GM21447 (cell line): ENCODE data around the gene NTF4.
A peak's percentile ranks its signal among the peaks of the same experiment; 100 is the strongest.
"Not testable (repeated sequence)": the region's sequence is repeated elsewhere in the genome, so short reads cannot be mapped to it uniquely, and the experiment has no call there.

Experiments used
- ATAC-seq: cut with Tn5 transposase; IDR thresholded peaks from one replicate; pipeline ENCODE4 v1.9.1; 2021; ENCODE audit not compliant: unreplicated experiment

The NTF4 gene

GRCh38 chr19:49091391-49092038 lies 26.9 kb upstream of the NTF4 start:
- ATAC-seq = no peak

GRCh38 chr19:49086296-49086695 lies 21.7 kb upstream of the NTF4 start:
- no peak for ATAC-seq

- ATAC-seq = no peak
These were observed 21.2 kb upstream of the NTF4 start for GRCh38 chr19:49085868-49086232.

- ATAC-seq = peak; percentile 86
These were observed 20.6 kb upstream of the NTF4 start, which contains the start of gene SNRNP70 for GRCh38 chr19:49085020-49085867. SNRNP70 (plus strand) TSS chr19:49085451; CDS start chr19:49086415, 964 bp downstream.

DNA sequence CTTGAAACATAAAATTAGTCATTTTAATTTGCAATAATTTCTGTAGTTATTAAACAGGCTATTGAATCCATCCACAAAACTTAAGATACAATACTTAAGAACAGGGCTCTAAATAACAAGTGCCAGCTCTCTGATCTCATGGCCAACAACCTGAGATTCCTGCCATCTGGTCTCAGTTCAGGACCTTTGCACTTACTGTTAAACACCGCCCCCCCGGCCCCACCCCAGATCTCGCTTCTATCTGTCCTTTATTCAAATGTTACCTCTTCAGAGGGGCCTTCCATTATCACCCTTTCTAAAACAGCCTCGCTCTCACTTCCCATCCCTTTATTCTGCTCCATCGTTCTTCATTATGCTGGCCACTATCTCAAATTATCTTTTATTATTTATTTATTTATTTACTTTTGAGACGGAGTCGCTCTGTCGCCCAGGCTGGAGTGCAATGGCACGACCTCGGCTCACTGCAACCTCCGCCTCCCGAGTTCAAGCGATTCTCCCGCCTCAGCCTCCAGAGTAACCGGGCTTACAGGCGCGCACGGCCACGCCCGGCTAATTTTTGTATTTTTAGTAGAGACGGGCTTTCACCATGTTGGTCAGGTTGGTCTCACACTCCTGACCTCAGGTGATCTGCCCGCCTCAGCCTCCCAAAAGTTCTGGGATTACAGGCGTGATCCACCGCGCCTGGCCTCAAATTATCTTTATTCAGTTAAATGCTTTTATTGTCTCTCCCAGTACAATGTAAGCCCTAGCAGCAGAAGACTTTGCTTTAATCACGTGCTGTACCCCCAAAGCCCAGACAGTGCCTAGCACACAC lies 19.8 kb upstream of the NTF4 start:
- ATAC-seq = no peak

DNA sequence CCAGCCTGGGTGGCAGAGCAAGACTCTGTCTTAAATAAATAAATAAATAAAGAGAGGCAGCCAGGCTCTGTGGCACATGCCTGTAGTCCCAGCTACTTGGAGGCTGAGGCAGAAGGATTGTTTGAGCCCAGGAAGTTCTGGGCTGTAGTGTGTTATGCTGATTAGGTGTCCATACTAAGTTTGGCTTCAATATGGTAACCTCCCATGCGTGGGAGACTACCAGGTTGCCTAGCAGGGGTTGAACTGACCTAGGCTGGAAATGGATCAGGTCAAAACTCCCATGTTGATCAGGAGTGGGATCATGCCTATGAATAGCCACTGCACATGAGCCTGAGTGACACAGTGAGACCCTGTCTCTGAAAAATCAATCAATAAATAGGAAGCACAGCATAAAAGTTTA lies 16.7 kb upstream of the NTF4 start:
- no peak for ATAC-seq

- ATAC-seq = no peak
These were observed 15.8 kb upstream of the NTF4 start for GRCh38 chr19:49080392-49080791.

DNA sequence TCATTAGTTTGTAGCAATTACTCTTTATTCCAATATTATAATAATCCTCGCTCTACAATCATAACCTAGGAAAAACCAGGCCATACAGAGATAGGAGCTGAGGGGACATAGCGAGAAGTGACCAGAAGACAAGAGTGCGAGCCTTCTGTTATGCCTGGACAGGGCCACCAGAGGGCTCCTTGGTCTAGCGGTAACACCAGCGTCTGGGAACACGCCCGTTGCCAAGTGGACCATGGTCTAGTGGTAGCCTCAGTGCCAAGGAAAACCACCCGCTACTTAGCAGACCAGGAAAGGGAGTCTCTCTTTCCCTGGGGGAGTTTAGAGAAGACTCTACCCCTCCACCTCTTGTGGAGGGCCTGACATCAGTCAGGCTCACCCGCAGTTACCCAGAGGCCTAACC lies 10.3 kb upstream of the NTF4 start:
- ATAC-seq = not testable (repeated sequence)

DNA sequence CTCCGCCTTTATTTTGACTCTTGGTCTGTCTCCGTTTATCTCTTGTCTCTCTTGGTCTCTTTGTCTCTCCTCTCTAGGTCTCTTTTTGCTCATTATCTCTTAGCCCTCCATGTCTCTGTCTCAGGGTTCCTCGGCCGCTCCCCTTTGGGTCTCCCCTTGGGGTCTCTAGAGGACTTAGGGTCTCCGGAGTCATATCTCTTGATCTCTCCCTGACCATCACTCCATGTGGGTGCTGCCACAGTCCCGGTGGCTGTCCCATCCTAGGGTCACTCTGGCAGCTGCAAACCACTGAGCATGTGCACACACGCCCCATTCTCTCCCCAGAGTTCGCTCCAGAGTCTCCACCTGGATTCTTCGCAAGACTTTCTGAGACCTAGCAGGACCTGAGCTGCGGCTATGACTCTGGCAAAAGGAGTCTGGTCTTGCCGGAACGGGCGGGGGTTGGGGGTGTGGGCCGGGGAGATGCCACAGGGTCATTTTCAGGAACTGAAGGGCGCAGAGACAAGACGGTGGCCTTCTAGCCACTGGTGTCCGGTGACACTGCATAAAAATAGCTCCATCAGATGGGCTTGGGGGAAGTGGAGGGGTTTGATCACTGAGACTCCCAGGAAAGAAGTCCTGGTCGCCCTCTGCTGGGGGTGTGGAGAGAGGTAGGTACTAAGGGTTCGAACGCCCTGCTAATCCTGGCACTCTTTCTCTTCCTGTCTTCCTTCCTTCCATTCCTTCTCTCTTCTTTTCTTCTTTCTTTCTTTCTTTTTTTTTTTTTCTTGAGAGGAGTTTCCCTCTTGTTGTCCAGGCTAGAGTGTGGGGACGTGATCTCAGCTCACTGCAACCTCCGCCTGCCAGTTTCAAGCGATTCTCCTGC lies 9.1 kb upstream of the NTF4 start:
- ATAC-seq = no peak

- ATAC-seq = no peak
These were observed 7.4 kb upstream of the NTF4 start for GRCh38 chr19:49071860-49072547.

DNA sequence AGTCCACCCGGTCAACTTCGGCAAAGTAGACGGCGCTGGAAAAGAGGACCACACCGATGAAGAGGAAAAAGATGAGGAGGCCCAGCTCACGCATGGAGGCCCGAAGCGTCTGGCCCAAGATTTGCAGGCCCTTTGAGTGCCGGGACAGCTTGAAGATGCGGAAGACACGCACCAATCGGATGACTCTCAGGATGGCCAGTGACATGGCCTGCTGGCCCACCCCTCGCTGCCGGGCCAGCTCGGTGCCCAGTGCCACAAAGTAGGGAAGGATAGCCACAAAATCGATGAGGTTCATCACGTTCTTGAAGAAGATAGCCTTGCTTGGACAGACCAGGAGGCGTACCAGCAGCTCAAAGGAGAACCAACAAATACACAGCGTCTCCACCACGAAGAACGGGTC lies 5.8 kb upstream of the NTF4 start:
- no peak for ATAC-seq

DNA sequence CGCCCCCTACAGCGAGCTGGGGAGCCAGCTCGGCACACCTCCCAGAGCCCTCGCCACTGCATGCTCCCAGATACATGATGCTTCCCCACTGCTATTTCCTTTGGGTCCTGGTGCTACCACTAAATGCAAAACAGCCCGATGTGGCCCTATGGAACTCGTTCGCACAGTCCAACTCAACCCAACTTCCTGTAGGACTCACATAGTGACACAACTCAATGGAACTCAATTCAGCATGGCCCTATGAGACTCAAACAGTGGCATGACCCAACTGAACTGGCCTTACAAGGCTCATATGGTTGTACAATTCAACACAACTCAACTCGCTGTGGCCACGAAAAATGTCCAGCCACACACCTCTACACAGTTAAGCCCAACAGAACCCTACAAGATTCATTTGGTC lies 4.4 kb upstream of the NTF4 start:
- ATAC-seq = no peak

GRCh38 chr19:49067554-49067953 lies 2.9 kb upstream of the NTF4 start:
- ATAC-seq = no peak

DNA sequence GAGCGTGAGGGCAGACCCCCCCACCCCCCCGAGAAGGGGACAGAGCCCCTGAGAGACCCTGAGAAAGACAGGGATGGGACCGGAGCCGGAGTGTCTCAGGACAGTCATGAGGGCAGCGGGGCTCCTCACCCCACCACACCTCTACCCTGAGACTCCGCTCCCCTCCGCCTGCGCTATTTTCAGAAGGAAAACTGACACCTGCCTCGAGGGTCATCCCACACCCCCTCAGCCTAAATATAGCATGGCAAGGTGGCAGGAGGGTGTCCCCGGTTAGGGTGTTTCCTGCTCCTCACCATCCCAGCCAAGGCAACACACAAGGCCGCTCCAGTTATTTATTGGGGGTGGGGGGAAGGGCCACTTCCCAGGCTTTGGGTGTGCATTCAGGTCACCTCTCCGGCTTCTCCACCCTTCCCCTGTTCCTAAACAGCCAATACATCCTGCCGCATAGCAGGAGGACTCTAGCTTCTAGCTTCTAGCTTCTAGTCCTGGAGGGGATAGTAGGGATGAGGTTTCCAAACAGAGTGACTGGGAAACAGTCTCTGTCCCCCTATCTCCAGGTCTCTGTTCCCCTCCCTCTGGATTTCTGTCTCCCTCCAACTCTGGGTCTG lies 1.4 kb upstream of the NTF4 start:
- no peak for ATAC-seq

GRCh38 chr19:49064029-49064629 lies 489 bp downstream of the NTF4 start:
- ATAC-seq = no peak

GRCh38 chr19:49061445-49061844 lies 3.2 kb downstream of the NTF4 start:
- no peak for ATAC-seq

- no peak for ATAC-seq
These were observed 3.6 kb downstream of the NTF4 start for GRCh38 chr19:49061000-49061399.

- ATAC-seq = no peak
These were observed 5.6 kb downstream of the NTF4 start for GRCh38 chr19:49059053-49059452.

DNA sequence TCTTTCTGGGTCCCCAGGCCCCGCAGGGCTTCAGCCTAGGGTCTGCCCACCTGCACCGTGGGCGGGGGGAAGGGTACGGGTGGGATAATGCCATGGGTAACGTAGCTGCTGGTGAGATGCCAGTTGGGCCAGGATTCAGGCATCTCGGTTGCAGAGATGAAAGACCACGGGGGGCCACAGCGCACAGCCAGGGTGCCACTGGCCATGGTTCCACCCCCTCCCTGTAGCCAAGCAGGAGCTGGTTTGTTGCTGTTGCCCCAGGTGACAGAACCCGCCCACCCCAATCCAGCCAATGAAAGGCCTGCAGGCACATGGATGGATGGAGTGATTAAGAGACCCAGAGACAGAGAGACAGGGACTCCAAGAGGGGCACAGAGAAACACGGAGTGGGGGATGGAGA lies 6.1 kb downstream of the NTF4 start:
- no peak for ATAC-seq
